Neural progenitor cell (in vitro differentiated cells): ENCODE measurements around the gene CDX4. TPM values are rescaled to one million over a fixed set of nuclear protein-coding genes. Genes with fewer than 3 reads are reported as not detected.

Experiments used
- small RNA-seq: library from RNA; depleted of rRNA; stranded (forward); fragments of <200 nt; gene quantifications from one replicate; pipeline ENCODE3, GENCODE V24; 2015
- total RNA-seq: library from RNA; depleted of rRNA; stranded (reverse); fragments of >200 nt; gene quantifications from 2 replicates; pipeline ENCODE4 v1.2.3, GENCODE V29; 2015; ENCODE audit warnings: low replicate concordance

CDX4 gene
- total RNA-seq, 1 donor from 2014 or later: 0.92 TPM

Small RNA genes within 50 kb of the gene (small RNA-seq; reads per million reads assigned to genes)
- not detected for gene MORF4L1P6
- not detected for gene RNU6-1044P

Other genes with a start within 250 kb of the CDX4 start
- gene NAP1L2, start 232.2 kb upstream of the CDX4 start, total RNA-seq: 13.3 and 22.6 TPM in 2 replicates
- gene CHIC1, start 116.1 kb downstream of the CDX4 start, total RNA-seq: 9.8 and 17.8 TPM in 2 replicates